MM.1S (cell line): ENCODE measurements around the gene MORN5.

Source experiments
- CTCF ChIP-seq: fragments of 300-600 bp; sonication (generic); IDR thresholded peaks from 2 replicates; pipeline ENCODE4 v1.5.1; 2016; ENCODE audit warnings: antibody characterized with exemption, low read length, mixed read lengths
- EZH2 ChIP-seq: fragments of 300-600 bp; sonication (generic); optimal IDR thresholded peaks from 2 replicates; pipeline ENCODE3; 2017; ENCODE audit warnings: low read depth, mild to moderate bottlenecking, antibody characterized with exemption, low read length, mixed read lengths
- EZH2phosphoT487 ChIP-seq: fragments of 300-600 bp; sonication (generic); IDR thresholded peaks from 2 replicates; pipeline ENCODE4 v1.6.1; 2018; ENCODE audit warnings: antibody characterized with exemption, low read length

DNA sequence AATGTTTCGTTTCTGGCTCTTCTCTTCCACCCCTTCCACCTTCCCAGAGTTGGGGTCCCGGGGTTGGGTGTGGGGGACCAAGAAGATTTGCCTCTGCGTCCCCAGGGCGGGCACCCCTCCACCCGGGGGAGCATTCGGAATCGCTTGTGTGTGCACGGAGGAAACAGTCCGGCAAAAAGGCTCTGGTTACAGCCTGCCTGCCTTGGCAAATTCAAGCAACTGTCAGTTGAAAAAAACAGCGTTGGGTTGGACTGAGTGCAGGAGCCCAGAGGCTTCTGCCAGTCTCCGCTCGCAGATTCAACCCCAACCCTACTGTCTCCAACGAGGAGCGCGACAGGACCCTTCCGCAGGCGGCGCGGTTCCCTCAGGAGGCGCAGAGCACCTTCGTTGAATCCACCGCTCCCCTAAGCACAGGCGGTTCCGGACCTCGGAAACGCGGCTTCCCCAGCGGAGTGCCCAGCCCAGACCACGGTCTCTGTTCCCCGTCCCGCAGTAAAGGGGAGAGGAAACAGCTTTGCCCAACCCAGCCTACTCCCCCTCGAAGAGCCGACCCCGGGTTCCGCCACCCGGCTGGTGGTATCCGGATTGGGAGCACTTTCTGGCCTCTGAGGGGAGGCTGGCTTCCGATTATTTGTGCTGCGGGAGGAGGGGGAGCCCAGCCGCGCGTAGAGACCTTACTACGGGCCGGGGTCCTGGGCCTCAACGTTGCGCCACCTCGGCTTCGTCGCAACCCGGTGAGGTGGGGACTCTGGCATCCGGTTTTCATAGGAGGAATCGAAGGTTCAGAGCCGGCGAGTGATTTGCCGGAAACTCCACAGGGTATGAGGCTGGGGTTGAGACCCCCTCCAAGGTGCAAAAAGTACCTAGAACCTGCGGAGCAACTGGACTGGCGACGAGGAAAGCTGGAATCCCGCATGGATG is 59.5 kb downstream of the MORN5 start:
- TF ChIP-seq CTCF (no peak), EZH2phosphoT487 (no peak), EZH2 (no peak)
